Upper lobe of left lung (tissue), 6 donors: ENCODE measurements around the gene PAFAH1B1. TPM values are rescaled to one million over a fixed set of nuclear protein-coding genes. Genes with fewer than 3 reads are reported as not detected.
A peak's percentile ranks its signal among the peaks of the same experiment; 100 is the strongest.

Experiments
- ATAC-seq, 2 donors: fragments of 200-7000 bp; cut with Tn5 transposase; one replicate each; pipeline ENCODE4 v1.9.1; 2022; ENCODE audit warnings: mild to moderate bottlenecking in 2 of 2, moderate library complexity in 2 of 2; ENCODE audit not compliant: low FRiP score in 2 of 2
- DNase-seq, 2 donors: peaks; one replicate each; pipeline ENCODE4 v3.0.0-alpha.2; 2019 to 2020
- H3K27ac ChIP-seq, 4 donors: fragments of 200-600 bp; sonication (generic); one replicate each; pipeline ENCODE4 v1.5.1; 2016 to 2019
- H3K27me3 ChIP-seq, 4 donors: fragments of 200-600 bp; sonication (generic); one replicate each; pipeline ENCODE4 v1.5.1; 2017 to 2019
- H3K36me3 ChIP-seq, 4 donors: fragments of 200-600 bp; sonication (generic); one replicate each; pipeline ENCODE4 v1.5.1; 2016 to 2019
- H3K4me1 ChIP-seq, 4 donors: fragments of 200-600 bp; sonication (generic); one replicate each; pipeline ENCODE4 v1.5.1; 2018 to 2019
- H3K4me3 ChIP-seq, 4 donors: fragments of 200-600 bp; sonication (generic); one replicate each; pipeline ENCODE4 v1.5.1; 2017 to 2019; ENCODE audit warnings: mild to moderate bottlenecking in 2 of 4, moderate library complexity in 1 of 4
- H3K9me3 ChIP-seq, 4 donors: fragments of 200-600 bp; sonication (generic); one replicate each; pipeline ENCODE4 v1.5.1; 2018 to 2019
- CTCF ChIP-seq, 6 experiments: fragments of 450-650 bp in 4 of 6; fragments of 200-600 bp in 2 of 6; sonication (generic) in 2 of 6; IDR thresholded peaks; one replicate each; pipeline ENCODE4 v1.5.1; 2016 to 2019; ENCODE audit warnings: antibody characterized with exemption in 6 of 6
- EP300 ChIP-seq, 4 donors: sonication (generic); formaldehyde crosslinking; IDR thresholded peaks; one replicate each; pipeline ENCODE4 v1.5.1; 2017; ENCODE audit warnings: antibody characterized with exemption in 4 of 4, control low read depth in 2 of 4
- POLR2A ChIP-seq, 4 donors: fragments of 450-650 bp; IDR thresholded peaks; one replicate each; pipeline ENCODE4 v1.5.1; 2016 to 2017; ENCODE audit warnings: antibody characterized with exemption in 4 of 4, mild to moderate bottlenecking in 2 of 4
- POLR2AphosphoS5 ChIP-seq, 2 donors: sonication (generic); formaldehyde crosslinking; IDR thresholded peaks; one replicate each; pipeline ENCODE4 v1.5.1; 2017; ENCODE audit warnings: antibody characterized with exemption in 2 of 2
- WGBS, 2 donors: methylation state at CpG; one replicate each; pipeline ENCODE4 v1.1.5; 2017 to 2018; 5-methylcytosine and 5-hydroxymethylcytosine counted together
- total RNA-seq, 6 donors: library from RNA; depleted of rRNA in 4 of 6; stranded (reverse); fragments of >200 nt in 4 of 6; gene quantifications; one replicate each; pipeline versions ENCODE4 v1.1.0 to v1.2.1, GENCODE V29; 2016 to 2021
- donor health status: DM: no; HTN: no; CAD: no; lungs with moderate emphysema.
- donor health status: DM: no; HTN: yes; CAD: no; lungs with severe emphysema.

Gene PAFAH1B1
- total RNA-seq, 6 donors from 2014 or later: 81.7 to 258 (median 114) TPM

- WGBS, 2 donors: 94 to 97% methylated on average over 38 to 56 of the region's 62 CpGs
- H3K4me3 ChIP-seq: no peak overlapping the region
- DNase-seq: peak; percentile 20 to 78
- no peaks in the 10 kb centered on the region for H3K9me3 ChIP-seq
- TF ChIP-seq POLR2A (IDR thresholded peaks at IDR 0.05): no peak
- no peak for TF ChIP-seq EP300 (IDR thresholded peaks at IDR 0.05)
- TF ChIP-seq POLR2AphosphoS5 (IDR thresholded peaks at IDR 0.05): no peak
- TF ChIP-seq CTCF (IDR thresholded peaks at IDR 0.05): no peak
- peaks cover 11 to 60% (median 50%) of the 10 kb centered on the region in 4 donors for H3K36me3 ChIP-seq
- no peak overlapping the region for H3K27ac ChIP-seq
- no peaks in the 10 kb centered on the region for H3K27me3 ChIP-seq
- ATAC-seq: no peak
- H3K4me1 ChIP-seq: peaks cover 26 to 40% (median 29%) of the 10 kb centered on the region in 4 donors
These were observed 97.8 kb downstream of the PAFAH1B1 start for GRCh38 chr17:2691069-2691871.

GRCh38 chr17:2691965-2692780, 98.7 kb downstream of the PAFAH1B1 start:
- H3K36me3 ChIP-seq: peaks cover 18 to 69% (median 59%) of the 10 kb centered on the region in 4 donors
- H3K27me3 ChIP-seq: no peaks in the 10 kb centered on the region
- no peak overlapping the region for H3K27ac ChIP-seq
- TF ChIP-seq POLR2AphosphoS5 (IDR thresholded peaks at IDR 0.05) (no peak), POLR2A (IDR thresholded peaks at IDR 0.05) (no peak), CTCF (IDR thresholded peaks at IDR 0.05) (no peak), EP300 (IDR thresholded peaks at IDR 0.05) (no peak)
- no peaks in the 10 kb centered on the region for H3K9me3 ChIP-seq
- H3K4me3 ChIP-seq: no peak overlapping the region
- H3K4me1 ChIP-seq: peaks cover 23 to 31% (median 24%) of the 10 kb centered on the region in 4 donors
- ATAC-seq: no peak
- WGBS, 2 donors: 87 to 94% methylated on average over 21 to 54 of the region's 71 CpGs
- peak; percentile 21 to 82 for DNase-seq

GRCh38 chr17:2692781-2693135, 99.3 kb downstream of the PAFAH1B1 start:
- TF ChIP-seq EP300 (IDR thresholded peaks at IDR 0.05): no peak
- TF ChIP-seq CTCF (IDR thresholded peaks at IDR 0.05): no peak
- TF ChIP-seq POLR2AphosphoS5 (IDR thresholded peaks at IDR 0.05): no peak
- no peak for TF ChIP-seq POLR2A (IDR thresholded peaks at IDR 0.05)
- no peak for ATAC-seq
- Histone ChIP-seq H3K4me1 (peaks cover 17 to 26% (median 20%) of the 10 kb centered on the region in 4 donors), H3K27ac (no peak overlapping the region), H3K9me3 (no peaks in the 10 kb centered on the region), H3K27me3 (no peaks in the 10 kb centered on the region), H3K4me3 (no peak overlapping the region), H3K36me3 (peaks cover 19 to 75% (median 65%) of the 10 kb centered on the region in 4 donors)
- DNase-seq: no peak
- 79 to 94% methylated on average over 4 to 7 of the region's 14 CpGs for WGBS, 2 donors

GRCh38 chr17:2693561-2694380, 100.3 kb downstream of the PAFAH1B1 start:
- no peak overlapping the region for H3K27ac ChIP-seq
- peaks cover 25 to 85% (median 75%) of the 10 kb centered on the region in 4 donors for H3K36me3 ChIP-seq
- TF ChIP-seq POLR2A (IDR thresholded peaks at IDR 0.05): no peak
- no peak for TF ChIP-seq CTCF (IDR thresholded peaks at IDR 0.05)
- no peak for TF ChIP-seq POLR2AphosphoS5 (IDR thresholded peaks at IDR 0.05)
- no peak for TF ChIP-seq EP300 (IDR thresholded peaks at IDR 0.05)
- no peak for ATAC-seq
- no peaks in the 10 kb centered on the region for H3K27me3 ChIP-seq
- H3K9me3 ChIP-seq: no peaks in the 10 kb centered on the region
- H3K4me3 ChIP-seq: no peak overlapping the region
- WGBS, 2 donors: 91 to 92% methylated on average over 17 to 26 of the region's 37 CpGs
- peak; percentile 21 to 75 for DNase-seq
- H3K4me1 ChIP-seq: peaks cover 11 to 17% (median 11%) of the 10 kb centered on the region in 4 donors
